Adrenal gland (tissue), 12 donors: Measurements from ENCODE around the gene C20orf202. TPM values are rescaled to one million over a fixed set of nuclear protein-coding genes. Genes with fewer than 3 reads are reported as not detected.
"Not testable (repeated sequence)": the region's sequence is repeated elsewhere in the genome, so short reads cannot be mapped to it uniquely, and the experiment has no call there.

ENCODE experiments used
- DNase-seq, 7 donors: peaks; one replicate each; pipeline ENCODE4 v3.0.0-alpha.2; 2019 to 2020
- H3K27ac ChIP-seq, 5 donors: fragments of 200-600 bp; sonication (generic) in 4 of 5; 1 replicate in 3 of 5; 2 replicates in 2 of 5; pipeline versions ENCODE4 v1.5.1 to v1.8.0; 2016 to 2020; ENCODE audit warnings: mild to moderate bottlenecking in 1 of 5
- H3K27me3 ChIP-seq: fragments of 200-600 bp; 2 replicates; pipeline ENCODE4 v1.8.0; 2021
- H3K36me3 ChIP-seq, 2 donors: fragments of 200-600 bp; replicated peaks in 1 of 2; 1 replicate in 1 of 2; 2 replicates in 1 of 2; pipeline versions ENCODE4 v1.5.1 to v1.8.0; 2018 to 2022
- H3K4me1 ChIP-seq, 2 donors: fragments of 200-600 bp; replicated peaks in 1 of 2; 1 replicate in 1 of 2; 2 replicates in 1 of 2; pipeline versions ENCODE4 v1.5.1 to v1.8.0; 2018 to 2021
- H3K4me3 ChIP-seq, 4 donors: fragments of 200-600 bp; sonication (generic) in 3 of 4; one replicate each; pipeline ENCODE4 v1.5.1; 2016 to 2018
- H3K9me3 ChIP-seq, 3 donors: fragments of 200-600 bp; sonication (generic) in 1 of 3; replicated peaks in 1 of 3; 1 replicate in 2 of 3; 2 replicates in 1 of 3; pipeline versions ENCODE4 v1.5.1 to v1.8.0; 2016 to 2021
- POLR2A ChIP-seq, 2 donors: fragments of 450-650 bp; IDR thresholded peaks; one replicate each; pipeline ENCODE4 v1.6.1; 2017; ENCODE audit warnings: antibody characterized with exemption in 2 of 2, mild to moderate bottlenecking in 2 of 2, moderate library complexity in 1 of 2
- WGBS, 4 donors: extraction: QIAGEN DNeasy Blood & Tissue Kit in 2 of 4; methylation state at CpG; one replicate each; pipeline versions ENCODE4 v1.1.5 to v1.1.7; 2013 to 2017; 5-methylcytosine and 5-hydroxymethylcytosine counted together
- intact Hi-C, 2 donors: fragments of 100-400 bp; cut with DNase I; formaldehyde crosslinking; loops; one replicate each; pipeline versions ENCODE4 v1.14.1 to v1.15.0; 2022 to 2023
- polyA plus RNA-seq, 3 donors: library from polyadenylated mRNA; stranded (reverse); fragments of 200-250 nt in 2 of 3; fragments of 350-450 nt in 1 of 3; fragmentation: Illumina TruSeq in 1 of 3; extraction: RNeasy Lipid Tissue Mini Kit (QIAGEN cat#74804) in 1 of 3; gene quantifications; one replicate each; pipeline ENCODE4 v1.2.3, GENCODE V29; 2013 to 2014
- total RNA-seq, 9 donors: library from RNA; depleted of rRNA in 4 of 9; stranded (reverse); fragments of >200 nt in 4 of 9; fragments of 120-200 nt in 1 of 9; fragmentation: NEBNext Ultra II Directional in 1 of 9; extraction: Animal tissue kit (Norgen Biotek cat#: 25700) in 1 of 9; gene quantifications; one replicate each; pipeline versions ENCODE4 v1.1.0 to v1.2.4, GENCODE V29; 2013 to 2023
- TF ChIP-seq, protein P1 (sequence below), 6 experiments: fragments of 450-650 bp in 4 of 6; fragments of 200-600 bp in 2 of 6; sonication (generic) in 1 of 6; IDR thresholded peaks; 1 replicate in 5 of 6; 2 replicates in 1 of 6; pipeline versions ENCODE4 v1.5.1 to v1.8.0; 2016 to 2021; ENCODE audit warnings: antibody characterized with exemption in 6 of 6, mild to moderate bottlenecking in 2 of 6, moderate library complexity in 1 of 6
- donor health status: healthy with polysubstance abuse.
- donor health status: Bipolar disorder and iron deficiency.
- donor health status: DM: yes; HTN: yes; CAD: no.
- donor health status: DM: no; HTN: no; CAD: no.
- donor health status: DM: no; HTN: no; CAD: no.
- donor health status: DM: yes; HTN: yes; CAD: no.

C20orf202 gene
- total and polyA plus RNA-seq, 12 donors = 0.17 to 0.95 (median 0.36) TPM; not detected in 3

DNA sequence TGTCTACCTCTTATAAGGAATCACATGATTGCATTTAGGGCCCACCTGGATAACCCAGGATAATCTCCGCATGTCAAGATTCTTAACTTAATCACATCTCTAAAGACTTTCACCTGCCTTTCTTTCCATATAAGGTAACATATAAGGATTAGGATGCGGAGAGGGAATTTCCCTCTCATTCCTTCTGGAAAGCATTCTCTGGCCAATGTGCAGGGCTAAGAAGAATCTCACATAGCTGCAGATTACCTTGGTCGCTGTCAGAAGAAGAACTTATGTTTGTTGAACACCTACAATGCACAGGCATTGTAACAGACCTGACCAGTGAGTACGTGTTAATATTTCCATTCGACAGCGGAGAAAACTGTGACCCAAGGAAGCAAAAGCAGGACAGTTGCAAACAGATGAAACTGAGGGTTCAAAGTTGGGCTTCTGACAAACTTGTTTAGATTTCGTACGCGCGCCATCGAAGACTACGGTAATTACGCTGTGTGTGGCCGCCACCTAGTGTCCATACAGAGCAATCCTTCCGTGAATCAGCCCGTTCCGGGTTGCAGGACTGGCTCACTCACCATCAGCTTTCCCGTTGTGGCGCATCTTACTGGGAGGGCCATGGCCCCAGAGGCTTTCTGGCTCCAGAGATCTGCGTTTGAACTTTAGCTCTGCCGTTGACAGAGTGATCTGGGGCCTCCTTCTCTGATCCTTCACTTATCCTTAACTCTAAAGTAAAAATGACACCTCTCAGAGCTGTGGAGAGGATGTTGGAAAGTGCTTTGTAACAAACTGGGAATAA lies 9.5 kb downstream of the C20orf202 start:
- Histone ChIP-seq H3K27ac (no peak overlapping the region), H3K9me3 (no peaks in the 10 kb centered on the region), H3K36me3 (no peaks in the 10 kb centered on the region), H3K27me3 (peaks cover 3% of the 10 kb centered on the region), H3K4me3 (no peak overlapping the region), H3K4me1 (no peaks in the 10 kb centered on the region)
- intact Hi-C loops = loop anchor here in 1 of 2 donors (5.0 to 10.0 kb wide), 2 partner anchors 108 to 396 kb away; no protein-coding TSS in a partner anchor
- TF ChIP-seq, protein P1, sequence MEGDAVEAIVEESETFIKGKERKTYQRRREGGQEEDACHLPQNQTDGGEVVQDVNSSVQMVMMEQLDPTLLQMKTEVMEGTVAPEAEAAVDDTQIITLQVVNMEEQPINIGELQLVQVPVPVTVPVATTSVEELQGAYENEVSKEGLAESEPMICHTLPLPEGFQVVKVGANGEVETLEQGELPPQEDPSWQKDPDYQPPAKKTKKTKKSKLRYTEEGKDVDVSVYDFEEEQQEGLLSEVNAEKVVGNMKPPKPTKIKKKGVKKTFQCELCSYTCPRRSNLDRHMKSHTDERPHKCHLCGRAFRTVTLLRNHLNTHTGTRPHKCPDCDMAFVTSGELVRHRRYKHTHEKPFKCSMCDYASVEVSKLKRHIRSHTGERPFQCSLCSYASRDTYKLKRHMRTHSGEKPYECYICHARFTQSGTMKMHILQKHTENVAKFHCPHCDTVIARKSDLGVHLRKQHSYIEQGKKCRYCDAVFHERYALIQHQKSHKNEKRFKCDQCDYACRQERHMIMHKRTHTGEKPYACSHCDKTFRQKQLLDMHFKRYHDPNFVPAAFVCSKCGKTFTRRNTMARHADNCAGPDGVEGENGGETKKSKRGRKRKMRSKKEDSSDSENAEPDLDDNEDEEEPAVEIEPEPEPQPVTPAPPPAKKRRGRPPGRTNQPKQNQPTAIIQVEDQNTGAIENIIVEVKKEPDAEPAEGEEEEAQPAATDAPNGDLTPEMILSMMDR (IDR thresholded peaks at IDR 0.05) = peak; percentile 63 to 81 (median 74)
- no peak for TF ChIP-seq POLR2A (IDR thresholded peaks at IDR 0.05)
- 13 to 19% (median 15%) methylated on average over 14 to 21 of the region's 21 CpGs for WGBS, 4 donors
- DNase-seq = peak; percentile 54 to 88 (median 75)

DNA sequence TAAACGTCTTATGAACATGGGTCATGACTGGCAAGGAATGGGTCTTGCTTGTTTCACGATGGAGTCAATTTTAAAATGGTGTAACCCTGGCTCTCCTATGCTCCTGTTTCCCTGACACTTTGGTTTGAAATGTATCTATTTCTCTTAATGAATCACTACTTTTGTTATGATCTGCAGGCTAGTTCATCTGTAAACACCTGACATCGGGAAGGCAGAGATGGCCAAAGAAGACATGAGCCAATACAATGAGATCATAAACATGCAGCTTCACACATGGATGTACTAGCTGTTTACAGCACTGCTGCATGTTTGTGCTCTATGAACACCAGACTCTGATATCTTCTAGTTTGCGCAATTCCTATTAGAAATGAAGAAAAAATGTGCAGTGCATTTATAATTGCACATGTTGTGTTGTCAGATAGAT lies 11.6 kb downstream of the C20orf202 start:
- Histone ChIP-seq H3K4me1 (no peaks in the 10 kb centered on the region), H3K36me3 (no peaks in the 10 kb centered on the region), H3K27ac (no peak overlapping the region), H3K27me3 (peaks cover 3% of the 10 kb centered on the region), H3K4me3 (no peak overlapping the region), H3K9me3 (no peaks in the 10 kb centered on the region)
- TF ChIP-seq, protein P1 (IDR thresholded peaks at IDR 0.05) = no peak
- TF ChIP-seq POLR2A (IDR thresholded peaks at IDR 0.05) = no peak
- intact Hi-C loops = loop anchor here in 1 of 2 donors (5.0 to 10.0 kb wide), 2 partner anchors 110 to 398 kb away; no protein-coding TSS in a partner anchor
- no peak for DNase-seq
- WGBS, 4 donors = 63 to 67% (median 65%) methylated on average over 4 of the region's 4 CpGs

DNA sequence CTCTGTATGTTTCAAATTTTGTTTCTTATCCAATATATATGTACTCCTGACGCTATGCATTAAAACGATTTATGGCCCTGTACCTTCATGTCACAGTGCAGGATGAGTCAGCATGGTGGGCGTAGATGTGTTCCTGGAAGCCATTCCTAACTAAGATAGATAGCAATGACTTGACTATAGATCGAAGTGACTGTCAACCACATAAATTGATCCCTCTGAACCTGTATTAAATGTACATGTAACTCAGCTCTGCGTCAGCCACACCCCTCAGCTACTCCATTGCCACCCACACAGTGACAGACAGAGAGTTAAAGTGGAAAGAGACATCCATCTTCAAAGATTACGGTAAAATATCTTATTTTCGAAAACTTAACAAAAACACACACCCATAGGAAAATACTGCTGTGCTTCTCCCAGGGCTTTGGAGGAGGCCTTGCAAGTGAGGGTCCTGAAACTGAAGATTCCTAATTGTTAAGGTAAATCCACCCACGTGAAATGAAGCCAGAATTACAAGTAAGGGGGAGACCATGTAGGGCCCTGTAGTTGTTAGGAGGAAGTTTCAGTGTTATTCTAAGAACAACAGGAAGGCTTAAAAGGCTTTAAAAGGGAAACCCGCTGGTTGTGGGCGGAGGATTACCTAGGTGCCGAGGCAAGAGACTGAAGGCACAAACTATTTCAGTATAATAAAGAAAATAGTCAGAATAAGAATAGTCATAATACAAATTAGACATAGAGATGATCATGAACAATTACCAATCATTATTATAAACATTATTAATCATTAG lies 12.3 kb downstream of the C20orf202 start:
- Histone ChIP-seq H3K27ac (no peak overlapping the region), H3K4me3 (no peak overlapping the region), H3K36me3 (no peaks in the 10 kb centered on the region), H3K4me1 (no peaks in the 10 kb centered on the region), H3K27me3 (peaks cover 3% of the 10 kb centered on the region), H3K9me3 (no peaks in the 10 kb centered on the region)
- DNase-seq = no peak
- TF ChIP-seq, protein P1 (IDR thresholded peaks at IDR 0.05) = no peak
- no peak for TF ChIP-seq POLR2A (IDR thresholded peaks at IDR 0.05)
- 60 to 73% (median 70%) methylated on average over 11 of the region's 11 CpGs for WGBS, 4 donors
- intact Hi-C loops = loop anchor here in 1 of 2 donors (10.0 kb wide), 1 partner anchor 111 kb away; no protein-coding TSS in a partner anchor

DNA sequence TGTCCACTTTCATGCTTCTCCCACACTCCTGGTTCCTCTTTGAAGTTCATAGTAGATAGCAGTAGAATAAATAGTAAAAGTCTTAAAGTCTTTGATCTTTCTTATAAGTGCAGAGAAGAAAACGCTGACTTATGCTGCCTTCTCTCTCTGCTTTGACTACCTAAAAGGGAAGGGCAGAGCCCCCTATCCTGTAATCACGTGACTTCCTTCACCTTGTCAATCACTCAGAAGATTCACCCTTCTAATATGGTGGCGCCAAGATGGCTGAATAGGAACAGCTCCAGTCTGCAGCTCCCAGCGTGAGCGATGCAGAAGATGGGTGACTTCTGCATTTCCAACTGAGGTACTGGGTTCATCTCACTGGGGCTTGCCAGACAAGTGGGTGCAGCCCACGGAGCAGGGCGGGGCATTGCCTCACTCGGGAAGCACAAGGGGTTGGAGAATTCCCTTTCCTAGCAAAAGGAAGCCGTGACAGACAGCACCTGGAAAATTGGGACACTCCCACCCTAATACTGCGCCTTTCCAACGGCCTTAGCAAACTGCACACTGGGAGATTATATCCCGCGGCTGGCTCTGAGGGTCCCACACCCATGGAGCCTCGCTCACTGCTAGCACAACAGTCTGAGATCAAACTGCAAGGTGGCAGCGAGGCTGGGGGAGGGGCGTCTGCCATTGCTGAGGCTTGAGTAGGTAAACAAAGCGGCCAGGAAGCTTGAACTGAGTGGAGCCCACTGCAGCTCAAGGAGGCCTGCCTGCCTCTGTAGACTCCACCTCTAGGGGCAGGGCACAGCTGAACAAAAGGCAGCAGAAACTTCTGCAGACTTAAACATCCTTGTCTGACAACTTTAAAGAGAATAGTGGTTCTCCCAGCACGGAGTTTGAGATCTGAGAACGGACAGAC lies 13.5 kb downstream of the C20orf202 start:
- DNase-seq, H3K27me3 ChIP-seq, H3K4me3 ChIP-seq, H3K36me3 ChIP-seq, H3K27ac ChIP-seq, H3K4me1 ChIP-seq, H3K9me3 ChIP-seq: not testable (repeated sequence)
- intact Hi-C loops = loop anchor here in 1 of 2 donors (10.0 kb wide), 1 partner anchor 112 kb away; no protein-coding TSS in a partner anchor
- WGBS, 4 donors = 74 to 79% (median 76%) methylated on average over 10 to 19 of the region's 19 CpGs

DNA sequence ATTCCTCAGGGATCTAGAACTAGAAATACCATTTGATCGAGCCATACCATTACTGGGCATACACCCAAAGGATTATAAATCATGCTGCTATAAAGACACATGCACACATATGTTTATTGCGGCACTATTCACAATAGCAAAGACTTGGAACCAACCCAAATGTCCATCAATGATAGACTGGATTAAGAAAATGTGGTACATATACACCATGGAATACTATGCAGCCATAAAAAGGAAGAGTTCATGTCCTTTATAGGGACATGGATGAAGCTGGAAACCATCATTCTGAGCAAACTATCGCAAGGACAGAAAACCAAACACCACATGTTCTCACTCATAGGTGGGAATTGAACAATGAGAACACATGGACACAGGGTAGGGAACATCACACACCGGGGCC lies 19.5 kb downstream of the C20orf202 start:
- H3K27me3 ChIP-seq, H3K9me3 ChIP-seq, H3K4me3 ChIP-seq, intact Hi-C loops, H3K4me1 ChIP-seq, H3K36me3 ChIP-seq, DNase-seq, H3K27ac ChIP-seq: not testable (repeated sequence)
- WGBS, 4 donors = 91 to 99% (median 95%) methylated on average over 4 of the region's 4 CpGs
